GOT3 (cell line): ENCODE data around the gene KIF3B.
"Not testable (repeated sequence)": the region's sequence is repeated elsewhere in the genome, so short reads cannot be mapped to it uniquely, and the experiment has no call there.

ENCODE experiments used
- DNase-seq: peaks from one replicate; lab custom pipeline; 2025; ENCODE audit warnings: mixed read lengths; lab: John Stamatoyannopoulos, UW

KIF3B gene

GRCh38 chr20:32296412-32296811, 19.0 kb downstream of the KIF3B start:
- no peak for DNase-seq

GRCh38 chr20:32296819-32297420, 19.5 kb downstream of the KIF3B start:
- no peak for DNase-seq

- DNase-seq = no peak
These were observed 20.0 kb downstream of the KIF3B start for GRCh38 chr20:32297439-32297838.

GRCh38 chr20:32300647-32301046, 23.2 kb downstream of the KIF3B start:
- DNase-seq = no peak

- no peak for DNase-seq
These were observed 24.5 kb downstream of the KIF3B start for GRCh38 chr20:32301719-32302506.

- DNase-seq = no peak
These were observed 25.0 kb downstream of the KIF3B start for GRCh38 chr20:32302507-32302872.

- no peak for DNase-seq
These were observed 26.8 kb downstream of the KIF3B start for GRCh38 chr20:32304131-32304746.

GRCh38 chr20:32312718-32313424, 35.4 kb downstream of the KIF3B start:
- DNase-seq = no peak

GRCh38 chr20:32314768-32315167, 37.3 kb downstream of the KIF3B start:
- no peak for DNase-seq

- DNase-seq = no peak
These were observed 37.9 kb downstream of the KIF3B start for GRCh38 chr20:32315399-32315798.

- no peak for DNase-seq
These were observed 38.4 kb downstream of the KIF3B start for GRCh38 chr20:32315891-32316290.

- no peak for DNase-seq
These were observed 39.2 kb downstream of the KIF3B start for GRCh38 chr20:32316667-32317066.

- DNase-seq = no peak
These were observed 41.6 kb downstream of the KIF3B start for GRCh38 chr20:32319100-32319499.

- DNase-seq = no peak
These were observed 42.9 kb downstream of the KIF3B start for GRCh38 chr20:32320305-32320704.

GRCh38 chr20:32321390-32321789, 43.9 kb downstream of the KIF3B start:
- DNase-seq = no peak

- DNase-seq = not testable (repeated sequence)
These were observed 44.8 kb downstream of the KIF3B start for GRCh38 chr20:32322260-32322659.

- DNase-seq = not testable (repeated sequence)
These were observed 46.3 kb downstream of the KIF3B start for GRCh38 chr20:32323761-32324160.

- no peak for DNase-seq
These were observed 48.5 kb downstream of the KIF3B start for GRCh38 chr20:32325706-32326503.

GRCh38 chr20:32326504-32326845, 49.0 kb downstream of the KIF3B start:
- no peak for DNase-seq

GRCh38 chr20:32327087-32327681, 49.7 kb downstream of the KIF3B start:
- no peak for DNase-seq

- no peak for DNase-seq
These were observed 52.5 kb downstream of the KIF3B start for GRCh38 chr20:32329817-32330554.
